HUDEP-2 (cell line): ENCODE data around the gene ZNF207.
"Not testable (repeated sequence)": the region's sequence is repeated elsewhere in the genome, so short reads cannot be mapped to it uniquely, and the experiment has no call there.

Experiments used
- DNase-seq, 76 experiments: peaks; one replicate each; lab custom pipeline; 2025; ENCODE audit not compliant: unreplicated experiment in 76 of 76; lab: John Stamatoyannopoulos, UW

ZNF207 gene

DNA sequence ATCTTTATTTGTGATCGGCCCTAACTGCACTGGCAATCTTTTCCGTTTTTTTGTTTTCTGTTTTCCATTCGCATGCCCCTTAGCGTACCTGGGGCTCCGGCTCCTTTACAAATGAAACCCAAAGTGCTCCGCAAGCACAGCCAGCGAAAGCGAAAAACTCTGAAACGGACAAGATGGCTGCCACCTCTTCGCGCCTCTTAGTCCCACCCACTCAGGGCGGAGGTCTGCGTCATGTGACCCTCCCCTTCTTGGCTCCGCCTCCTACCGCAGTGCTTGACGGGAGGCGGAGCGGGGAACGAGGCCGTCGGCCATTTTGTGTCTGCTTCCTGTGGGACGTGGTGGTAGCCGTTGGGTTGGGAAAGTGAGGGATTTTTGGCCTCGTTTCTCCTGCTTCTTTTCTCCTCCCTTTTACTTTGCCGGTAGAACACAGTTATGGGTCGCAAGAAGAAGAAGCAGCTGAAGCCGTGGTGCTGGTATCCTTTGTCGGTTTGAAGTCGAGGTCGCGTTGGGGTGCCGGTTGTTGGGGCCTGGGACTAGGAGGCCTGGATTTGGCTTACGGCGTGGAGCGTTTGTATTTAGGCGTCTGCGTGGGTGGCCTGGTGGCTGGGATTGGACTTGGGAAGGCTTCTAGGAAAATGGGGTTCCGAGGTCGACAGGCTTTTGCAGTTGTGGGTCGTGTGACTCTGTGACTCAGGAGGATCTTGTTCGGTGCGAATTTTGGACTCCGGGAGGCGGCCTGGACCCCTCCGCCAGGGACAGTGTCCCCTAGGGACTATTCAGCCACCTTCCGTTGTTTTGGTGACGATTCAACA, at the start of gene ZNF207:
ZNF207 (plus strand) TSS at position 304 of the 812 bp plus-strand sequence; CDS start at position 433, 129 bp downstream.
- DNase-seq: peak in 75 of 76 experiments; percentile 33 to 95 (median 91)

GRCh38 chr17:32302037-32302436, 47.9 kb upstream of the ZNF207 start:
- DNase-seq: no peak

DNA sequence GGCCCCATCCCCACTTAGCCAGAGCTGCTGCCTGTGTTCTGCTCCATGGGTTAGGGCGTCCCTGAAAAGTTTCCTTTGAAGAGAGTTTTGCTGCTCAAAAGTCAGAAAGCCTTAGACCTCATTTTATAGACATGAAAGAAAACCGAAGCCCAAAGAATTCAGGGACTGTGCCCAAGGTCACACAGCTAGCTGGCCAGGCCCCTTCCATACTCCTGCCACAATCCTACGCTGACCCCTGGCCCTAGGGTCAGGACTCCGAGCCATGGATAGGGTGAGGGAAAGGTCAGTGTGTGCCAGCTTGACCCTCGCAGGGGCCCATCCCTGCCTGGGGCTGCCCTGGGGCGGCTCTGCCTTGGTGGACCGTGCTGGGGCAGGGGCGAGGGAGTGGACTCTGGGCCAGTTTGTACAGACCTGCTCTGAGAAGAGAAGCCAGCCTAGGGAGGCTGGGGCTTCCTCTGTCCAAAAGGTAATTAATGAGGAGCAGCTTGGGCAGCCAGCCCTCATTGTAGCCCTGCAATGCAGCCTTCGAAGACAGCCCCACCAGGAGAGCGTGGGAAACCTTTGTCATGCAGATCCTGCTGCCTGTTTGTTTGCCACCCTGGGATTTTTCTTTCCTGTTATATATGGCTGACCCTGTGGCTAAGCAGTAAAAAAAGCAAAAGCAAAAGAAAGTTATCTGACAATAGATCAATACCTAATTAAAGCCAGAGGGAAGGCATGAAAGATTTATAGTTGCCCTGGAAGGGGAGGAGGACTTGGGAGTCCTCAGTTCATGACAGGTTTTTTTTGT, 46.9 kb upstream of the ZNF207 start:
- DNase-seq: no peak

GRCh38 chr17:32303781-32304288, 46.1 kb upstream of the ZNF207 start:
- no peak for DNase-seq

GRCh38 chr17:32305049-32305448, 44.9 kb upstream of the ZNF207 start:
- DNase-seq: no peak

- no peak for DNase-seq
Measured at GRCh38 chr17:32307658-32308057, 42.3 kb upstream of the ZNF207 start.

- DNase-seq: no peak
Measured at GRCh38 chr17:32311028-32311536, 38.9 kb upstream of the ZNF207 start.

GRCh38 chr17:32314636-32315035, 35.3 kb upstream of the ZNF207 start:
- DNase-seq: no peak

- no peak for DNase-seq
Measured at GRCh38 chr17:32315171-32315570, 34.8 kb upstream of the ZNF207 start.

DNA sequence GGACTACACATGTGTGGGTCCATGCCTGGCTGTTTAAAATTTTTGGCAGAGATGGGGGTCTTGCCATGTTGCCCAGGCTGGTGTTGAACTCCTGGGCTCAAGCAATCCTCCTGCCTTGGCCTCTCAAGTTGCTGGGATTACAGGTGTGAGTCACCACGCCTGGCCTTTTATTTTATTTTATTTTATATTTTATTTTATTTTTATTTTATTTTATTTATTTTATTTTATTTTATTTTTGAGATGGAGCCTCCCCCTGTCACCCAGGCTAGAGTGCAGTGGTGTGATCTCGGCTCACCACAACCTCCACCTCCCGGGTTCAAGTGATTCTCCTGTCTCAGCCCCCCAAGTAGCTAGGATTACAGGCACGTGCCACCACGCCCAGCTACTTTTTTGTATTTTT, 33.3 kb upstream of the ZNF207 start:
- DNase-seq: not testable (repeated sequence)

DNA sequence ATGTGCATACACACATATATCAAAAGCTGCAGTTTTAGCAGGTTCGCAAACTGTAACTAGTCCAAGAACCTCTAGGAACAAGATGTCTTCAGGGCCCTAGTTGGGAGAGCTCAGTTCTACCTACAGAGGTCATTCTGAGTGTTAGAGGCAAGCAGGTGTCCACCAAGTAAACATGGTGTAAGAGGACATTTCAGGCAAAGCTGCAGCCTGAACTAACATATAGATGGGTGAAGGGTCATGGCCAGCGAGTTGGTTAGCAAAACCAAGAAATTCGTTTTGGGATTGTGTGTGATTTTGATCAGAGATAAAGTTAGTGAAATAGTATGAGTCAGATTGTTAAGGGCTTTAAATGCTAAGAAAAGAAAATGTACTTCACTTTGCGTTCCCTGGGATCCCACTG, 32.6 kb upstream of the ZNF207 start:
- DNase-seq: no peak

DNA sequence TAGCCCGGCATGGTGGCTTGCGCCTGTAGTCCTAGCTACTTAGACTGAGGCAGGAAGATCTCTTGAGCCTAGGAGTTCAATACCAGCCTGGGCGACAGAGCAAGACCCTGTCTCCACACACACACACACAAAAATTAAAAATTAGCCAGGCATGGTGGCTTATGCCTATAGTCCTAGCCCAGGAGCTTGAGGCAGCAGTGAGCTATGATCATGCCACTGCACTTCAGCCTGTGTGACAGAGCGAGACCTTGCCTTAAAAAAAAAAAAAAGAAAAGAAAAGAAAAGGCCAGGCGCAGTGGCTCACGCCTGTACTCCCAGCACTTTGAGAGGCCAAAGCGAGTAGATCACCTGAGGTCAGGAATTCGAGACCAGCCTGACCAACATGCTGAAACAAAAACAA, 31.9 kb upstream of the ZNF207 start:
- DNase-seq: no peak

DNA sequence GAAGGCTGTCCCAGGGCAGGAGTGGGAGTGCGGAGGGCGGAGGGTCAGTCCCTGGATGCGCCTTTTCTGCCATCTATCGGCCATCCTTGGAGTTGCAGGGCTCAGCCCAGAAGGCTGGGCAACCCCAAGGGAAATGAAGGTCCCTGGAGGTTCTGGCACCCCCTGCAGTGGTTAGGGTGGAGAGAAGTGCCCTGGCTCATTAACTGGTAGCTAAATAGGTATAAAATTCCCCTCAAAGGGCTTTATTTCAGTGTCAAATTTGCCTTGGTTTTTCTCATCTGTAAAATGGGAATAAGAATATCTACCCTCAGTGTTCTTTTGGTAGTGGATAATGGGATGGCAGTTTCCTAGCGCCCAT, 30.4 kb upstream of the ZNF207 start:
- peak in 67 of 76 experiments; percentile 14 to 83 (median 58) for DNase-seq

DNA sequence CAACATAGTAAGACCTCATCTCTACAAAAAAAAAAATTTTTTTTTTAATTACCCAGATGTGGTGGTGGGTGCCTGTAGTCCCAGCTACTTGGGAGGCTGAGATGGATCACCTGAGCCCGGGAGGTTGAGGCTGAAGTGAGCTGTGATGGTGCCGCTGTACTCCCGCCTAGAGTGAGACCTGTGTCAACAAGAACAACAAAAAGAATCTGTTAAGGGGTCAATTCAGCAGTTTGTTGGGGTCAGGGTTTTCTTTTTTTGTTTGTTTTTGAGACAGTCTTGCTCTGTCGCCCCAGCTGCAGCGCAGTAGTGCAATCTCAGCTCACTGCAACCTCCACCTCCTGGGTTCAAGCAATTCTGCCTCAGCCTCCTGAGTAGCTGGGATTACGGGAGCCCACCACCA, 29.9 kb upstream of the ZNF207 start:
- not testable (repeated sequence) for DNase-seq

DNA sequence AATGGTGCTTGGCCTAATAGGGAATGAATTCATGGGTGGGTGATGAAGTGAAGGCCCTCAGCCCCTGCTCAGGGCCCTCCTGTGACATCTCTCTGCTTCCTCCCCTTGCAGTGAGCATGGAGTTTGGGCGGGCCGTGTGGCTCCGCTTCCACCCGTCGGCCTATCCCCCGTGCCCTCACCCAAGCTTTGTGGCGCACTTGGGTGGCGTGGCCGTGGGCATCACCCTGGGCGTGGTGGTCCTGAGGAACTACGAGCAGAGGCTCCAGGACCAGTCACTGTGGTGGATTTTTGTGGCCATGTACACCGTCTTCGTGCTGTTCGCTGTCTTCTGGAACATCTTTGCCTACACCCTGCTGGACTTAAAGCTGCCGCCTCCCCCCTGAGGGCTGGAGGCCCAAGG, 29.1 kb upstream of the ZNF207 start:
- DNase-seq: no peak

- DNase-seq: no peak
Measured at GRCh38 chr17:32323046-32323445, 26.9 kb upstream of the ZNF207 start.

- no peak for DNase-seq
Measured at GRCh38 chr17:32323811-32324491, 26.0 kb upstream of the ZNF207 start.

DNA sequence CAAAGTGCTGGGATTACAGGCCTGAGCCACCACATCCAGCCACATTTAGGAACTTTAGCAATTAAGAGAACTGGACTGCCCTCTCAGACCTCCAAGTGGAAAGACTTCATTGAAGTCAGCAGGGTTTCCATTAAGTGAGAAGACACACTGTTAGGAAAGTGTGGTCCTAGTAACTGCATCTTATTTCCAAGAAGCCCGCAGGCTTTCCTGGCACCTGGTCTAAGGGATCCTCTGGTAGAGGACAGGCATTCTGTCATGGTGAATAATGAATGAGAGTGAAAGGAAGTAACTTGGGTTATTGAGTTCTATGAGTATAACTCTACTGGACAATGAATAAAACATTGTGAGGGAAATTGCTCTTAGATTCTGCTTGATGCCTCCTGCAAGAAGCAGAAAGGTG, 22.0 kb upstream of the ZNF207 start:
- DNase-seq: no peak

DNA sequence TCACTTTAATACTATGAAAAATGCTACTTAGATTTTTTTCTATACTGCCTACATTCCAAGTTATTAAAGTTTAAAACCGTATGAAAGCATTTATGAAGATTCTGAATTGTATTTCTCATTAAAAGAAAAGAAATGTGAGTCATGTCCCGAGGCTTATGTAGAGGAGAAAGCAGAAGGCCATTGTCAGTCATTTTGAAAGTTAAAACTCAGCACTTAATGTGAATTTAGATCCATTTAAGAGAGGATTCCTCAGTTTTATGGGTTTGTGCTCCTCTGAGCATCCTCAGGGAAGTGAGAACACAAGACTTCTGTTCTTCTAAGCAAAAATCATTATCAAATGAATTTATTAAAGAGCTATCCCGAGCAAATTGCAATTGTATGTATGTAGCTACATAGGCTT, 19.8 kb upstream of the ZNF207 start:
- DNase-seq: no peak

GRCh38 chr17:32331243-32332040, 18.5 kb upstream of the ZNF207 start:
- DNase-seq: no peak
